Neuronal stem cell (in vitro differentiated cells): ENCODE measurements around the gene EXOG.
A peak's percentile ranks its signal among the peaks of the same experiment; 100 is the strongest.

Experiments used
- DNase-seq: peaks from one replicate; pipeline ENCODE4 v3.0.0-alpha.2; 2013; ENCODE audit warnings: low spot score
- H2AFZ ChIP-seq: one replicate; pipeline ENCODE4 v1.6.1; 2013; ENCODE audit warnings: mild to moderate bottlenecking, low read length, inconsistent platforms
- H2AK5ac ChIP-seq: 2 replicates; pipeline ENCODE4 v1.6.1; 2013; ENCODE audit warnings: low read depth, mild to moderate bottlenecking, inconsistent platforms, low read length, moderate library complexity, mixed read lengths
- H2BK120ac ChIP-seq: 2 replicates; pipeline ENCODE4 v1.6.1; 2013; ENCODE audit warnings: low read depth, mild to moderate bottlenecking, inconsistent platforms, low read length, moderate library complexity, mixed read lengths
- H2BK12ac ChIP-seq: one replicate; pipeline ENCODE4 v1.6.1; 2013; ENCODE audit warnings: low read length, inconsistent platforms
- H2BK15ac ChIP-seq: 2 replicates; pipeline ENCODE4 v1.6.1; 2013; ENCODE audit warnings: mild to moderate bottlenecking, low read length, inconsistent platforms, mixed read lengths
- H2BK5ac ChIP-seq: one replicate; pipeline ENCODE4 v1.6.1; 2013; ENCODE audit warnings: inconsistent platforms, mild to moderate bottlenecking, low read length, moderate library complexity
- H3K14ac ChIP-seq: one replicate; pipeline ENCODE4 v1.6.1; 2013; ENCODE audit warnings: low read length, inconsistent platforms
- H3K18ac ChIP-seq: 2 replicates; pipeline ENCODE4 v1.6.1; 2013; ENCODE audit warnings: low read length, inconsistent platforms
- H3K23ac ChIP-seq: 2 replicates; pipeline ENCODE4 v1.6.1; 2013; ENCODE audit warnings: low read depth, mild to moderate bottlenecking, mixed read lengths, low read length, inconsistent platforms; ENCODE audit not compliant: poor library complexity
- H3K27ac ChIP-seq: replicated peaks from 3 replicates; pipeline ENCODE4 v1.5.1; 2013; ENCODE audit warnings: low read length, inconsistent platforms
- H3K27me3 ChIP-seq, 3 experiments: 2 replicates each; pipeline ENCODE4 v1.6.1; 2013; ENCODE audit warnings: low read length in 3 of 3, mild to moderate bottlenecking in 2 of 3, inconsistent platforms in 1 of 3, low read depth in 1 of 3, mixed read lengths in 1 of 3, moderate library complexity in 1 of 3; ENCODE audit not compliant: control insufficient read depth in 3 of 3, insufficient read depth in 3 of 3
- H3K36me3 ChIP-seq, 2 donors: replicated peaks in 1 of 2; 2 replicates each; pipeline ENCODE4 v1.6.1; 2013; ENCODE audit warnings: low read length in 2 of 2; ENCODE audit not compliant: control insufficient read depth in 2 of 2, insufficient read depth in 2 of 2
- H3K4ac ChIP-seq: 2 replicates; pipeline ENCODE4 v1.6.1; 2013; ENCODE audit warnings: inconsistent platforms, mild to moderate bottlenecking, low read length, moderate library complexity
- H3K4me1 ChIP-seq, 2 donors: 1 replicate in 1 of 2; 2 replicates in 1 of 2; pipeline ENCODE4 v1.6.1; 2013; ENCODE audit warnings: low read length in 2 of 2, low read depth in 1 of 2; ENCODE audit not compliant: control insufficient read depth in 2 of 2, insufficient read depth in 1 of 2
- H3K4me2 ChIP-seq: one replicate; pipeline ENCODE4 v1.6.1; 2013; ENCODE audit warnings: mild to moderate bottlenecking, low read length, inconsistent platforms; ENCODE audit not compliant: insufficient read depth, poor library complexity, severe bottlenecking
- H3K4me3 ChIP-seq, 2 donors: 2 replicates each; pipeline ENCODE4 v1.5.1; 2013; ENCODE audit warnings: low read length in 2 of 2, mild to moderate bottlenecking in 2 of 2, inconsistent platforms in 1 of 2, moderate library complexity in 1 of 2
- H3K79me1 ChIP-seq: one replicate; pipeline ENCODE4 v1.6.1; 2013; ENCODE audit warnings: low read depth, mild to moderate bottlenecking, inconsistent platforms, low read length, moderate library complexity
- H3K9ac ChIP-seq: one replicate; pipeline ENCODE4 v1.6.1; 2013; ENCODE audit warnings: mild to moderate bottlenecking, low read depth, low read length, inconsistent platforms; ENCODE audit not compliant: poor library complexity
- H3K9me3 ChIP-seq, 2 donors: replicated peaks in 1 of 2; 2 replicates each; pipeline versions ENCODE3 to v1.6.1; 2013; ENCODE audit warnings: low read length in 2 of 2, mild to moderate bottlenecking in 2 of 2, inconsistent platforms in 1 of 2, low read depth in 1 of 2, mixed read lengths in 1 of 2, moderate library complexity in 1 of 2; ENCODE audit not compliant: control insufficient read depth in 2 of 2, insufficient read depth in 1 of 2
- H4K8ac ChIP-seq: one replicate; pipeline ENCODE4 v1.6.1; 2013; ENCODE audit warnings: low read depth, mild to moderate bottlenecking, inconsistent platforms, low read length, moderate library complexity
- H4K91ac ChIP-seq: one replicate; pipeline ENCODE4 v1.6.1; 2013; ENCODE audit warnings: low read length, low read depth, mild to moderate bottlenecking, inconsistent platforms; ENCODE audit not compliant: poor library complexity
- WGBS, 2 donors: extraction: QIAGEN DNeasy Blood & Tissue Kit; methylation state at CpG; one replicate each; pipeline ENCODE4 v1.1.7; 2013; ENCODE audit warnings: missing lambda C conversion rate in 2 of 2, mixed read lengths in 1 of 2; ENCODE audit not compliant: insufficient read length in 2 of 2, insufficient replicate concordance in 1 of 2; ENCODE audit errors: extremely low coverage in 2 of 2; 5-methylcytosine and 5-hydroxymethylcytosine counted together

EXOG gene

GRCh38 chr3:38542401-38543298, 46.5 kb downstream of the EXOG start:
- Histone ChIP-seq H3K27me3 (peaks cover 0 to 3% (median 0%) of the 10 kb centered on the region in 3 experiments), H2BK5ac (peak overlapping the region; percentile 39), H2AK5ac (no peak overlapping the region), H3K4me2 (no peak overlapping the region), H3K9ac (no peak overlapping the region), H3K36me3 (no peaks in the 10 kb centered on the region), H2BK15ac (no peak overlapping the region), H3K14ac (peak overlapping the region; percentile 82), H3K4me1 (peaks cover 0 to 5% of the 10 kb centered on the region in 2 donors), H3K9me3 (no peaks in the 10 kb centered on the region), H3K23ac (peak overlapping the region; percentile 91), H2AFZ (no peak overlapping the region), H3K27ac (no peak overlapping the region), H3K18ac (peak overlapping the region; percentile 80), H2BK12ac (no peak overlapping the region), H2BK120ac (no peak overlapping the region), H3K79me1 (no peaks in the 10 kb centered on the region), H3K4me3 (no peak overlapping the region), H4K8ac (peak overlapping the region; percentile 92), H3K4ac (peak overlapping the region; percentile 84), H4K91ac (no peak overlapping the region)
- WGBS, 2 donors, result no CpG with 5 or more reads among the region's 16 CpGs
- no peak for DNase-seq

GRCh38 chr3:38543586-38543985, 47.4 kb downstream of the EXOG start:
- peak overlapping the region; percentile 92 for H4K8ac ChIP-seq
- peaks cover 0 to 3% (median 0%) of the 10 kb centered on the region in 3 experiments for H3K27me3 ChIP-seq
- H2AK5ac ChIP-seq, result peak overlapping the region; percentile 68
- WGBS, 2 donors, result no CpG with 5 or more reads among the region's 7 CpGs
- H2BK12ac ChIP-seq, result no peak overlapping the region
- H3K4ac ChIP-seq, result no peak overlapping the region
- H3K23ac ChIP-seq, result peak overlapping the region; percentile 34
- H3K18ac ChIP-seq, result peak overlapping the region; percentile 81
- H3K9me3 ChIP-seq, result no peaks in the 10 kb centered on the region
- no peak overlapping the region for H4K91ac ChIP-seq
- no peak overlapping the region for H3K4me3 ChIP-seq
- H2AFZ ChIP-seq, result no peak overlapping the region
- H2BK5ac ChIP-seq, result no peak overlapping the region
- no peaks in the 10 kb centered on the region for H3K79me1 ChIP-seq
- H2BK120ac ChIP-seq, result no peak overlapping the region
- H2BK15ac ChIP-seq, result no peak overlapping the region
- peak overlapping the region; percentile 89 for H3K14ac ChIP-seq
- DNase-seq, result no peak
- H3K4me2 ChIP-seq, result no peak overlapping the region
- no peaks in the 10 kb centered on the region for H3K36me3 ChIP-seq
- no peak overlapping the region for H3K9ac ChIP-seq
- no peak overlapping the region for H3K27ac ChIP-seq
- H3K4me1 ChIP-seq, result peaks cover 0 to 5% of the 10 kb centered on the region in 2 donors

GRCh38 chr3:38544926-38545325, 48.8 kb downstream of the EXOG start:
- Histone ChIP-seq H3K9me3 (no peaks in the 10 kb centered on the region), H3K4me3 (no peak overlapping the region), H3K4me2 (peak overlapping the region; percentile 14), H4K8ac (no peak overlapping the region), H3K79me1 (no peaks in the 10 kb centered on the region), H3K4ac (no peak overlapping the region), H2AK5ac (no peak overlapping the region), H3K23ac (no peak overlapping the region), H2BK120ac (no peak overlapping the region), H2BK12ac (no peak overlapping the region), H3K18ac (no peak overlapping the region), H2BK15ac (no peak overlapping the region), H3K27ac (no peak overlapping the region), H3K27me3 (peaks cover 0 to 3% (median 0%) of the 10 kb centered on the region in 3 experiments), H4K91ac (no peak overlapping the region), H2BK5ac (no peak overlapping the region), H3K9ac (no peak overlapping the region), H3K4me1 (peaks cover 0 to 5% of the 10 kb centered on the region in 2 donors), H3K36me3 (no peaks in the 10 kb centered on the region), H3K14ac (no peak overlapping the region), H2AFZ (no peak overlapping the region)
- DNase-seq, result no peak
- WGBS, 2 donors, result no CpG with 5 or more reads among the region's 3 CpGs

- Histone ChIP-seq H3K9me3 (no peaks in the 10 kb centered on the region), H4K91ac (no peak overlapping the region), H2BK5ac (no peak overlapping the region), H2BK15ac (no peak overlapping the region), H2BK120ac (no peak overlapping the region), H3K36me3 (no peaks in the 10 kb centered on the region), H3K79me1 (no peaks in the 10 kb centered on the region), H3K27me3 (peaks cover 0 to 3% (median 0%) of the 10 kb centered on the region in 3 experiments), H4K8ac (no peak overlapping the region), H3K23ac (no peak overlapping the region), H3K4ac (no peak overlapping the region), H2BK12ac (no peak overlapping the region), H3K4me2 (no peak overlapping the region), H2AK5ac (no peak overlapping the region), H3K27ac (no peak overlapping the region), H2AFZ (no peak overlapping the region), H3K4me1 (peaks cover 0 to 5% of the 10 kb centered on the region in 2 donors), H3K18ac (no peak overlapping the region), H3K9ac (no peak overlapping the region), H3K4me3 (no peak overlapping the region), H3K14ac (no peak overlapping the region)
- no peak for DNase-seq
- WGBS, 2 donors, result no CpG with 5 or more reads among the region's 1 CpG
Measured at GRCh38 chr3:38545550-38545949, 49.4 kb downstream of the EXOG start.
